ENCODE data around the gene POLG. TPM values are rescaled to one million over a fixed set of nuclear protein-coding genes. Genes with fewer than 3 reads are reported as not detected.

The POLG gene
- total and polyA plus RNA-seq, 2 donors (not counting 1 experiment from before 2014, with no cell fraction given): 81.1 to 144 TPM

DNA sequence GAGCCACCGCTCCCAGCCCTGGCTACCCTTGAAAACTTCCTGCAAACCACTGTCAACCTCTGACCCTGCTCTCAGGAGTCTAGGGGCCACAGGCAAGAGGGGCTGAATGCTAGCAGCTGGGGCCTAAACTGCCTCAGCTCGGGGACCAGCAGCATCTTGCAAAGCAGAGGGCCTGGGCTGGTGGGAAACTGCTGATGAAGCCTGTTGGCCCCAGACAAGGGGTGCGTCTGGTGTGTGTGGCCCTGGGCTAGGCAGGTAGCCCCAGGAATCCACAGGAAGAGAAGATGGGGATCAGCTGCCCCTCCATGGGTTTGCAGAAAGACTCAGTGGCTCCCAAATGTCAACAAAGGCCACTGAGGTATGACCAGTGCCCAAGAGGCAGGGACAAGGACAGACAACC is 8.2 kb upstream of the POLG start:
- Mint-ChIP-seq H3K4me1 (peaks cover 1% of the 10 kb centered on the region), H3K4me3 (no peak overlapping the region), H3K9me3 (ENCODE audit: insufficient read depth) (no peaks in the 10 kb centered on the region), H3K27me3 (peaks cover 12% of the 10 kb centered on the region), H3K27ac (no peak overlapping the region)
- Histone ChIP-seq H2AFZ (ENCODE audit: insufficient read depth, low read depth, low read length, poor library complexity, severe bottlenecking) (no peak overlapping the region), H3K4me2 (replicated peaks; ENCODE audit: low read depth, low read length, poor library complexity, severe bottlenecking) (no peak overlapping the region), H3K27me3 (replicated peaks in 1 of 4; ENCODE audit: control extremely low read depth in 1 of 4, control insufficient read depth in 3 of 4, insufficient read depth in 4 of 4, low read length in 3 of 4) (peaks cover 0 to 5% (median 2%) of the 10 kb centered on the region in 4 experiments), H3K9ac (ENCODE audit: low read length) (no peak overlapping the region), H4K20me1 (ENCODE audit: control insufficient read depth, insufficient read depth, low read length, poor library complexity, severe bottlenecking) (no peaks in the 10 kb centered on the region), H3K27ac (ENCODE audit: low read length in 2 of 2) (no peak overlapping the region), H3K36me3 (replicated peaks in 1 of 2; ENCODE audit: control extremely low read depth in 1 of 2, control insufficient read depth in 1 of 2, extremely low read depth in 1 of 2, insufficient read depth in 2 of 2, low read length in 1 of 2) (no peaks in the 10 kb centered on the region), H3K4me1 (ENCODE audit: control insufficient read depth in 2 of 2, insufficient read depth in 2 of 2, low read length in 2 of 2) (no peaks in the 10 kb centered on the region), H3K79me2 (ENCODE audit: control insufficient read depth, insufficient read depth, low read length) (no peaks in the 10 kb centered on the region), H3K9me3 (ENCODE audit: control extremely low read depth in 1 of 3, control insufficient read depth in 2 of 3, insufficient read depth in 1 of 3, low read length in 2 of 3) (no peaks in the 10 kb centered on the region), H3K4me3 (ENCODE audit: control extremely low read depth in 1 of 5, extremely low read depth in 1 of 5, insufficient read depth in 1 of 5, low read depth in 2 of 5, low read length in 4 of 5) (no peak overlapping the region)
- intact Hi-C loops (cut with micrococcal nuclease): no loop called here
- ATAC-seq (ENCODE audit: low read depth): no peak
- 88% methylated on average over 3 of the region's 3 CpGs for WGBS (ENCODE audit: insufficient coverage)
- TF ChIP-seq EZH2 (IDR thresholded peaks at IDR 0.05; ENCODE audit: borderline replicate concordance, insufficient read depth, low read depth, low read length, poor library complexity, severe bottlenecking): no peak
- TF ChIP-seq, protein P1, sequence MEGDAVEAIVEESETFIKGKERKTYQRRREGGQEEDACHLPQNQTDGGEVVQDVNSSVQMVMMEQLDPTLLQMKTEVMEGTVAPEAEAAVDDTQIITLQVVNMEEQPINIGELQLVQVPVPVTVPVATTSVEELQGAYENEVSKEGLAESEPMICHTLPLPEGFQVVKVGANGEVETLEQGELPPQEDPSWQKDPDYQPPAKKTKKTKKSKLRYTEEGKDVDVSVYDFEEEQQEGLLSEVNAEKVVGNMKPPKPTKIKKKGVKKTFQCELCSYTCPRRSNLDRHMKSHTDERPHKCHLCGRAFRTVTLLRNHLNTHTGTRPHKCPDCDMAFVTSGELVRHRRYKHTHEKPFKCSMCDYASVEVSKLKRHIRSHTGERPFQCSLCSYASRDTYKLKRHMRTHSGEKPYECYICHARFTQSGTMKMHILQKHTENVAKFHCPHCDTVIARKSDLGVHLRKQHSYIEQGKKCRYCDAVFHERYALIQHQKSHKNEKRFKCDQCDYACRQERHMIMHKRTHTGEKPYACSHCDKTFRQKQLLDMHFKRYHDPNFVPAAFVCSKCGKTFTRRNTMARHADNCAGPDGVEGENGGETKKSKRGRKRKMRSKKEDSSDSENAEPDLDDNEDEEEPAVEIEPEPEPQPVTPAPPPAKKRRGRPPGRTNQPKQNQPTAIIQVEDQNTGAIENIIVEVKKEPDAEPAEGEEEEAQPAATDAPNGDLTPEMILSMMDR (IDR thresholded peaks at IDR 0.05): no peak
- DNase-seq: no peak
- POLR2A ChIA-PET: no interaction called here
- CTCF ChIA-PET: interaction anchor here (0.5 to 1.8 kb wide), 2 partner anchors 15 to 213 kb away, joined by 3 to 6 read pairs; no protein-coding TSS in a partner anchor

DNA sequence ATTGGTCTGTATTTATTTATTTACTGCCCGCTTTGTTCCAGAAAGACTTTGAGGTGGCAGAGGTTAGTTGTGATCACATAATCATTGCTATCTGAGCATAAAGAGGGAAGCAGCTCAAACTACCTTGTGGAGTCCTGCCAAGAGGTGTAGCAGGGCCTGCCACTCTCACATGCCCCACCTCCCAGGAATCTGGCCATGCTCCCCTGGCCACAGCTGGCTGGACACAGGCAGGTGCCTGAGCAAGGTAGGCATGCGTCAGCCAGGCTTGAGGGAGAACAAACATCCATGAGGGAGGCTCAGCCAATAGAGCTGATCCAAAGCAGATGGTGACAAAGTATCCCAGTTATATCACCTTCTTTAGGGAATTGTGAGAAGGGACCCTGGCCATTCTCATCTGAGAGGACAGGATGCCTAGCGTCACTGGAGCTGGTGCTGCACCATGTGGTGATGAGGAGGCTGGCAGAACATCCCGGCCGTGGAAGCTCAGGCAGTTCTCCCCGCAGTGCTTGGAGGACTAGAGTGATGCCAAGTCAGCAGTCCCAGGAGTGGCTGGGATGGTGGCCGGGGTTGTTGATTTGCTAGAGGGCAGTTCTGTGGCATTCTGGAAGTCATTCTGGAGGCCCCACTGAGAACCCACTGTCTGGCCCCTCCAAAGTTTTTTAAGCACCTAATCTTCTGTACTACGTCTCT is 6.8 kb upstream of the POLG start:
- Histone ChIP-seq H3K4me2 (replicated peaks; ENCODE audit: low read depth, low read length, poor library complexity, severe bottlenecking) (no peak overlapping the region), H3K9me3 (ENCODE audit: control extremely low read depth in 1 of 3, control insufficient read depth in 2 of 3, insufficient read depth in 1 of 3, low read length in 2 of 3) (no peaks in the 10 kb centered on the region), H3K79me2 (ENCODE audit: control insufficient read depth, insufficient read depth, low read length) (no peaks in the 10 kb centered on the region), H3K36me3 (replicated peaks in 1 of 2; ENCODE audit: control extremely low read depth in 1 of 2, control insufficient read depth in 1 of 2, extremely low read depth in 1 of 2, insufficient read depth in 2 of 2, low read length in 1 of 2) (no peaks in the 10 kb centered on the region), H3K27me3 (replicated peaks in 1 of 4; ENCODE audit: control extremely low read depth in 1 of 4, control insufficient read depth in 3 of 4, insufficient read depth in 4 of 4, low read length in 3 of 4) (peaks cover 0 to 5% (median 0%) of the 10 kb centered on the region in 4 experiments), H3K27ac (ENCODE audit: low read length in 2 of 2) (no peak overlapping the region), H3K4me1 (ENCODE audit: control insufficient read depth in 2 of 2, insufficient read depth in 2 of 2, low read length in 2 of 2) (no peaks in the 10 kb centered on the region), H3K4me3 (ENCODE audit: control extremely low read depth in 1 of 5, extremely low read depth in 1 of 5, insufficient read depth in 1 of 5, low read depth in 2 of 5, low read length in 4 of 5) (no peak overlapping the region), H4K20me1 (ENCODE audit: control insufficient read depth, insufficient read depth, low read length, poor library complexity, severe bottlenecking) (no peaks in the 10 kb centered on the region), H2AFZ (ENCODE audit: insufficient read depth, low read depth, low read length, poor library complexity, severe bottlenecking) (no peak overlapping the region), H3K9ac (ENCODE audit: low read length) (no peak overlapping the region)
- WGBS (ENCODE audit: insufficient coverage): 90% methylated on average over 6 of the region's 8 CpGs
- POLR2A ChIA-PET: no interaction called here
- Mint-ChIP-seq H3K27me3 (peaks cover 12% of the 10 kb centered on the region), H3K4me3 (no peak overlapping the region), H3K27ac (no peak overlapping the region), H3K4me1 (peaks cover 1% of the 10 kb centered on the region), H3K9me3 (ENCODE audit: insufficient read depth) (no peaks in the 10 kb centered on the region)
- intact Hi-C loops (cut with micrococcal nuclease): no loop called here
- DNase-seq (no peak), ATAC-seq (ENCODE audit: low read depth) (no peak)
- CTCF ChIA-PET: interaction anchor here (4.9 kb wide), 1 partner anchor 17 kb away, joined by 24 read pairs; no protein-coding TSS in a partner anchor
- no peak for TF ChIP-seq EZH2 (IDR thresholded peaks at IDR 0.05; ENCODE audit: borderline replicate concordance, insufficient read depth, low read depth, low read length, poor library complexity, severe bottlenecking)
- TF ChIP-seq, protein P1 (IDR thresholded peaks at IDR 0.05): no peak

Measured in B cell (primary cell).